ENCODE results near the gene PIK3R1.

GRCh38 chr5:68342693-68343092, 127.1 kb downstream of the PIK3R1 start:
- TF ChIP-seq CTCF (optimal IDR thresholded peaks at IDR 0.05 in 1 of 3, IDR thresholded peaks at IDR 0.05 in 1 of 3, conservative IDR thresholded peaks at IDR 0.05 in 1 of 3; ENCODE audit: extremely low read depth in 1 of 3, insufficient read depth in 2 of 3, low read length in 3 of 3) (no peak), EZH2 (IDR thresholded peaks at IDR 0.05; ENCODE audit: low read length) (no peak)

Data from keratinocyte (primary cell).